HG03469 (cell line): ENCODE measurements around the gene WDR41.
A peak's percentile ranks its signal among the peaks of the same experiment; 100 is the strongest.
"Not testable (repeated sequence)": the region's sequence is repeated elsewhere in the genome, so short reads cannot be mapped to it uniquely, and the experiment has no call there.

Experiments used
- ATAC-seq: cut with Tn5 transposase; IDR thresholded peaks from one replicate; pipeline ENCODE4 v1.9.1; 2021; ENCODE audit warnings: mild to moderate bottlenecking, moderate library complexity, moderate number of reproducible peaks; ENCODE audit not compliant: unreplicated experiment

Gene WDR41

GRCh38 chr5:77491783-77492652, at the start of gene WDR41:
Gene WDR41, minus strand, starts transcription at chr5:77492316. Its CDS starts 96 bp downstream, at chr5:77492220.
- peak; percentile 71 for ATAC-seq

GRCh38 chr5:77531297-77531696, 39.2 kb upstream of the WDR41 start:
- no peak for ATAC-seq

- ATAC-seq = no peak
Observed at GRCh38 chr5:77518304-77518703, 26.2 kb upstream of the WDR41 start.

GRCh38 chr5:77514457-77514856, 22.3 kb upstream of the WDR41 start:
- ATAC-seq = no peak

- no peak for ATAC-seq
Observed at GRCh38 chr5:77513321-77513720, 21.2 kb upstream of the WDR41 start.

GRCh38 chr5:77501132-77501531, 9.0 kb upstream of the WDR41 start:
- ATAC-seq = not testable (repeated sequence)

GRCh38 chr5:77499973-77500372, 7.9 kb upstream of the WDR41 start:
- ATAC-seq = no peak

- ATAC-seq = no peak
Observed at GRCh38 chr5:77499441-77499840, 7.3 kb upstream of the WDR41 start.

- no peak for ATAC-seq
Observed at GRCh38 chr5:77498952-77499351, 6.8 kb upstream of the WDR41 start.

GRCh38 chr5:77494935-77495334, 2.8 kb upstream of the WDR41 start:
- ATAC-seq = no peak

- ATAC-seq = peak; percentile 2
Observed at GRCh38 chr5:77492653-77493000, 511 bp upstream of the WDR41 start.

GRCh38 chr5:77490741-77491344, 1.3 kb downstream of the WDR41 start:
- ATAC-seq = not testable (repeated sequence)

- no peak for ATAC-seq
Observed at GRCh38 chr5:77486344-77486962, 5.7 kb downstream of the WDR41 start.

- ATAC-seq = no peak
Observed at GRCh38 chr5:77483682-77484081, 8.4 kb downstream of the WDR41 start.

GRCh38 chr5:77475041-77475440, 17.1 kb downstream of the WDR41 start:
- not testable (repeated sequence) for ATAC-seq

GRCh38 chr5:77468875-77469274, 23.2 kb downstream of the WDR41 start:
- not testable (repeated sequence) for ATAC-seq

GRCh38 chr5:77463905-77464304, 28.2 kb downstream of the WDR41 start:
- no peak for ATAC-seq

GRCh38 chr5:77461287-77461686, 30.8 kb downstream of the WDR41 start:
- ATAC-seq = no peak

- ATAC-seq = no peak
Observed at GRCh38 chr5:77454123-77454522, 38.0 kb downstream of the WDR41 start.

GRCh38 chr5:77452351-77452750, 39.8 kb downstream of the WDR41 start:
- ATAC-seq = no peak

- ATAC-seq = no peak
Observed at GRCh38 chr5:77449981-77450380, 42.1 kb downstream of the WDR41 start.

- ATAC-seq = no peak
Observed at GRCh38 chr5:77449277-77449676, 42.8 kb downstream of the WDR41 start.
